ENCODE results near the gene PDE7B. TPM values are rescaled to one million over a fixed set of nuclear protein-coding genes. Genes with fewer than 3 reads are reported as not detected.

PDE7B gene
- total RNA-seq, 2 experiments from 2014 or later = not detected

DNA sequence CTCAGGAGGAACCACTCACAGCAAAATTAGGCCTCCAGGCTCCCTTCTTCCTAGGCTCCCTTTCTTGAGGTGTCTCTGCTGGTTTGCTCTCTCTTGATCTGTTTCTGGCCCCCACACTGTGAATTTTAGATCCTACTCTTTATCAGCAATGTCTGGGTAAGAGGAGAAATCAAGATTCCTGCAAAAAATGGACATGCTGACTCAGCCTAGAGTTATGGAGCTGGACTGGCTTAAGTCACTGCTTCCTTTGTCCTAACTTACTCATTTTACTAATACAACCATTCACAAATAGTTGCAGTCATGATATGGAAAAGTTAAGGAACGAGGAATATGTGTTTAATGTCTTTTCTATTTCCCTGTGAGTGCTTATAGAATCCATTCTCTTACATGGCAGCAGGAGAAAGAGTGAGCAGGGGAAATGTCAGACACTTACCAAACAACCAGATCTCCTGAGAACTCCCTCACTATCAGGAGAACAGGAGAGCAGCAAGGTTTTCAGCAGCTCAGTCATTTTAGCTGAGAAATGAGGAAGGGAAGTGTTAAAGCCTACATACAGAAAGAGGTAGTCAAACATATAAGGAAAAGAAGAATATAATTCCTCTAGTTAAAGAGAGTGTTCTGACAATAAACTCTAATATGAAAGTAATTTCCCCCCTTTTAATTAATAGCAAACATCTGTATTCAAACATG lies 160.8 kb downstream of the PDE7B start:
- no peaks in the 10 kb centered on the region for H3K79me2 ChIP-seq (ENCODE audit: insufficient read depth, low read depth, low read length)
- no peak overlapping the region for H3K27ac ChIP-seq (ENCODE audit: low read depth, low read length, poor library complexity, severe bottlenecking)
- DNase-seq (ENCODE audit: low spot score) = no peak
- no peak overlapping the region for H3K4me2 ChIP-seq (ENCODE audit: low read length)
- no TSS peak for BruUV-seq (replicated peaks)
- no peaks in the 10 kb centered on the region for H4K20me1 ChIP-seq (ENCODE audit: insufficient read depth, low read length)
- H3K9me3 ChIP-seq (ENCODE audit: low read length) = no peaks in the 10 kb centered on the region
- POLR2A ChIA-PET = interaction anchor here (0.7 kb wide), 1 partner anchor 420 kb away, joined by 3 read pairs; no protein-coding TSS in a partner anchor
- CTCF ChIA-PET (ENCODE audit: unreplicated experiment) = no interaction called here
- intact Hi-C loops (cut with micrococcal nuclease; ENCODE audit: unreplicated experiment) = no loop called here
- H3K9me2 ChIP-seq (ENCODE audit: insufficient read depth, low read length) = no peaks in the 10 kb centered on the region
- no peaks in the 10 kb centered on the region for H3K36me3 ChIP-seq (ENCODE audit: insufficient read depth, low read length)
- H2AFZ ChIP-seq (ENCODE audit: low read length) = no peak overlapping the region
- TF ChIP-seq CTCF (conservative IDR thresholded peaks at IDR 0.05; ENCODE audit: low read length) (no peak), EZH2phosphoT487 (IDR thresholded peaks at IDR 0.05; ENCODE audit: borderline replicate concordance, low read depth, low read length) (no peak)
- no peaks in the 10 kb centered on the region for H3K4me1 ChIP-seq (ENCODE audit: insufficient read depth, low read length, poor library complexity, severe bottlenecking)
- H3K4me3 ChIP-seq (ENCODE audit: low read depth, low read length, poor library complexity, severe bottlenecking) = no peak overlapping the region

DNA sequence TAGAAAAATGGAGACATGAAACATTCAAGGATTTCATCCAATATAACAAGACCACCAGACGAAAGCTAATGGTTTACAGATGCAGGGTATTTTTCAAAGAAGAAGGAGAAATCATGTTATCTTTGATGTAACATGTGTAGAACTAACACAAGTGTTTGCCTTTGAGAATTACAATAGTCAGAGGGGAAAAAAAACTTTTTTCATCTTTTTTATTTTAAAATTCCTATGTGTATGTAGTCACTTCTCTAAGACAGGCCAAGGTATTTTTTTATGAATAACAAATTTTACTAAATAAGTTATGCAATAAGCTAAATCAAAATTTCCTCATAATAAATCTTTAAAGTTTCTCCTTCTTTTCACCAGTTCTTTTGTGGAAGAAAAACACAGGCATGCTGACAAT lies 161.4 kb downstream of the PDE7B start:
- CTCF ChIA-PET (ENCODE audit: unreplicated experiment) = no interaction called here
- BruUV-seq (replicated peaks) = no TSS peak

More for the DNA sequence above, 161.4 kb downstream of the PDE7B start:
- POLR2A ChIA-PET = interaction anchor here (0.7 kb wide), 1 partner anchor 421 kb away, joined by 3 read pairs; no protein-coding TSS in a partner anchor
- H3K36me3 ChIP-seq (ENCODE audit: insufficient read depth, low read length) = no peaks in the 10 kb centered on the region
- H3K4me1 ChIP-seq (ENCODE audit: insufficient read depth, low read length, poor library complexity, severe bottlenecking) = no peaks in the 10 kb centered on the region
- H3K27ac ChIP-seq (ENCODE audit: low read depth, low read length, poor library complexity, severe bottlenecking) = no peak overlapping the region
- no peak for TF ChIP-seq CTCF (conservative IDR thresholded peaks at IDR 0.05; ENCODE audit: low read length)
- TF ChIP-seq EZH2phosphoT487 (IDR thresholded peaks at IDR 0.05; ENCODE audit: borderline replicate concordance, low read depth, low read length) = no peak
- intact Hi-C loops (cut with micrococcal nuclease; ENCODE audit: unreplicated experiment) = no loop called here
- H3K4me2 ChIP-seq (ENCODE audit: low read length) = no peak overlapping the region
- H3K9me3 ChIP-seq (ENCODE audit: low read length) = no peaks in the 10 kb centered on the region
- DNase-seq (ENCODE audit: low spot score) = no peak
- H4K20me1 ChIP-seq (ENCODE audit: insufficient read depth, low read length) = no peaks in the 10 kb centered on the region
- H2AFZ ChIP-seq (ENCODE audit: low read length) = no peak overlapping the region
- H3K79me2 ChIP-seq (ENCODE audit: insufficient read depth, low read depth, low read length) = no peaks in the 10 kb centered on the region
- H3K9me2 ChIP-seq (ENCODE audit: insufficient read depth, low read length) = no peaks in the 10 kb centered on the region
- no peak overlapping the region for H3K4me3 ChIP-seq (ENCODE audit: low read depth, low read length, poor library complexity, severe bottlenecking)

Data from OCI-LY7 (cell line).